G401 (cell line): ENCODE results near the gene PLCD3. TPM values are rescaled to one million over a fixed set of nuclear protein-coding genes. Genes with fewer than 3 reads are reported as not detected.
A peak's percentile ranks its signal among the peaks of the same experiment; 100 is the strongest.

Source experiments
- DNase-seq: peaks from one replicate; pipeline ENCODE4 v3.0.0-alpha.2; 2015; ENCODE audit warnings: low spot score
- in situ Hi-C: cut with HindIII; loops from 2 replicates; pipeline ENCODE4 v1.10.0; 2016; ENCODE audit warnings: low sequenced_read_pairs, mixed read lengths
- total RNA-seq: library from RNA; depleted of rRNA; stranded (reverse); fragments of >200 nt; shearing (Covaris generic); gene quantifications from 2 replicates; pipeline ENCODE4 v1.2.3, GENCODE V29; 2014

The PLCD3 gene
- total RNA-seq, 1 experiment from 2014 or later = 86.2 TPM

DNA sequence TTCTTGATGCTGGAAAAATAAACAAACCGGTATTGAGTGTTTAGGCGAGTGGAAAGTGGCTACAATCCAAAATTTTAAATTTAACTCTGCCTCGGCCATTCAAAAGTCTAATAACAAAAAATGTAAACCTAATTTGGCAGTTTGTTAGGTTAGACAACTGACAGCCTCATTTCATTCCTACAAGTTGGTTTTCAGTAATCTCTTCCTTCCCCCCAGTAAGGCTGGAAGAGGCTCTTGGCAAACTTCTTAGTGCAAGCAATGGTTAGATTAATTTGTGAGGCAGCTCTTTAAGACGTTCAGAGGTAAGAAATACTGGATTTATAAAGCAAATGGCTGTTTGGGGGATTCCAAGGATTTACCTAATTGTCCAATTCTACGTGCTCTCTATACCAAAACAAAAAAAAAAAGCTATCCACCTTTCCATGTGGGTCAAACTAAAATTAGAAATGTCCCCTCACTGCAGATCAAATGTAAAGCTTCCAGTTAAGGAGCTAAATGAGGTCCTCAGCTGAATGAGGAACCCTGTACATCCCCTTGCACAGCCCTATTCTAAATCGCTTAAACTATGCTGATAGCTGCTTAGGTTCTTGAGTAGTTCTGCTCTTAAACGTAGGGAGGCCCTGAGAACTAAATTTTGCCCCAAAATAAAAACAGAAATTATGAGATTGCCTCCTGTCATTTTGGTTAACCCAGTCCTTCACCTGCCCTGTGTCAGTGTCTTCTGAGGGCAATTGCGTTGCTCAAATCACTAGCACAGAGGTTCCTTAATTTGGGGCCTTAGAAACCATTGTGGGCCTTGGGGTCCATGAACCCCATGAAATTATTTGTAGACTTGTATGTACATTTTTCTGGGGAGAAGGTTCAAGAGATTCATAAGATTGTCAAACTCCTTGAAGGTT, 18.8 kb upstream of the PLCD3 start:
- DNase-seq = peak; percentile 57

DNA sequence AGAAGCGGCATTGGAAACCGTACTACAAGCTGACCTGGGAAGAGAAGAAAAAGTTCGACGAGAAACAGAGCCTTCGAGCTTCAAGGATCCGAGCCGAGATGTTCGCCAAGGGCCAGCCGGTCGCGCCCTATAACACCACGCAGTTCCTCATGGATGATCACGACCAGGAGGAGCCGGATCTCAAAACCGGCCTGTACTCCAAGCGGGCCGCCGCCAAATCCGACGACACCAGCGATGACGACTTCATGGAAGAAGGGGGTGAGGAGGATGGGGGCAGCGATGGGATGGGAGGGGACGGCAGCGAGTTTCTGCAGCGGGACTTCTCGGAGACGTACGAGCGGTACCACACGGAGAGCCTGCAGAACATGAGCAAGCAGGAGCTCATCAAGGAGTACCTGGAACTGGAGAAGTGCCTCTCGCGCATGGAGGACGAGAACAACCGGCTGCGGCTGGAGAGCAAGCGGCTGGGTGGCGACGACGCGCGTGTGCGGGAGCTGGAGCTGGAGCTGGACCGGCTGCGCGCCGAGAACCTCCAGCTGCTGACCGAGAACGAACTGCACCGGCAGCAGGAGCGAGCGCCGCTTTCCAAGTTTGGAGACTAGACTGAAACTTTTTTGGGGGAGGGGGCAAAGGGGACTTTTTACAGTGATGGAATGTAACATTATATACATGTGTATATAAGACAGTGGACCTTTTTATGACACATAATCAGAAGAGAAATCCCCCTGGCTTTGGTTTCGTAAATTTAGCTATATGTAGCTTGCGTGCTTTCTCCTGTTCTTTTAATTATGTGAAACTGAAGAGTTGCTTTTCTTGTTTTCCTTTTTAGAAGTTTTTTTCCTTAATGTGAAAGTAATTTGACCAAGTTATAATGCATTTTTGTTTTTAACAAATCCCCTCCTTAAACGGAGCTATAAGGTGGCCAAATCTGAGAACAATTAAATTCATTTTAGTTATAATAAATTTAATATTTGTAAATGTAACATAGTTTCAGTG, 17.7 kb upstream of the PLCD3 start:
- DNase-seq = peak; percentile 68
- in situ Hi-C loops = no loop called here

More for the DNA sequence above, 18.8 kb upstream of the PLCD3 start:
- in situ Hi-C loops = no loop called here

DNA sequence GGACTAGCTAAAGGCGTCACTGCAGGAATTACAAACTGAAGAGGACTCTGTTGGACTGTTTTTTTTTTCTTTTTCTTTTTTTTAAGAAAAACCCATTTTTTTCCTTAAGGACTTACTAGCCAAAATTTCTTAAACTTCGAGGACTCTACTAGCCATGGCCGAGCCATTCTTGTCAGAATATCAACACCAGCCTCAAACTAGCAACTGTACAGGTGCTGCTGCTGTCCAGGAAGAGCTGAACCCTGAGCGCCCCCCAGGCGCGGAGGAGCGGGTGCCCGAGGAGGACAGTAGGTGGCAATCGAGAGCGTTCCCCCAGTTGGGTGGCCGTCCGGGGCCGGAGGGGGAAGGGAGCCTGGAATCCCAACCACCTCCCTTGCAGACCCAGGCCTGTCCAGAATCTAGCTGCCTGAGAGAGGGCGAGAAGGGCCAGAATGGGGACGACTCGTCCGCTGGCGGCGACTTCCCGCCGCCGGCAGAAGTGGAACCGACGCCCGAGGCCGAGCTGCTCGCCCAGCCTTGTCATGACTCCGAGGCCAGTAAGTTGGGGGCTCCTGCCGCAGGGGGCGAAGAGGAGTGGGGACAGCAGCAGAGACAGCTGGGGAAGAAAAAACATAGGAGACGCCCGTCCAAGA, 16.8 kb upstream of the PLCD3 start:
- DNase-seq = peak; percentile 87

DNA sequence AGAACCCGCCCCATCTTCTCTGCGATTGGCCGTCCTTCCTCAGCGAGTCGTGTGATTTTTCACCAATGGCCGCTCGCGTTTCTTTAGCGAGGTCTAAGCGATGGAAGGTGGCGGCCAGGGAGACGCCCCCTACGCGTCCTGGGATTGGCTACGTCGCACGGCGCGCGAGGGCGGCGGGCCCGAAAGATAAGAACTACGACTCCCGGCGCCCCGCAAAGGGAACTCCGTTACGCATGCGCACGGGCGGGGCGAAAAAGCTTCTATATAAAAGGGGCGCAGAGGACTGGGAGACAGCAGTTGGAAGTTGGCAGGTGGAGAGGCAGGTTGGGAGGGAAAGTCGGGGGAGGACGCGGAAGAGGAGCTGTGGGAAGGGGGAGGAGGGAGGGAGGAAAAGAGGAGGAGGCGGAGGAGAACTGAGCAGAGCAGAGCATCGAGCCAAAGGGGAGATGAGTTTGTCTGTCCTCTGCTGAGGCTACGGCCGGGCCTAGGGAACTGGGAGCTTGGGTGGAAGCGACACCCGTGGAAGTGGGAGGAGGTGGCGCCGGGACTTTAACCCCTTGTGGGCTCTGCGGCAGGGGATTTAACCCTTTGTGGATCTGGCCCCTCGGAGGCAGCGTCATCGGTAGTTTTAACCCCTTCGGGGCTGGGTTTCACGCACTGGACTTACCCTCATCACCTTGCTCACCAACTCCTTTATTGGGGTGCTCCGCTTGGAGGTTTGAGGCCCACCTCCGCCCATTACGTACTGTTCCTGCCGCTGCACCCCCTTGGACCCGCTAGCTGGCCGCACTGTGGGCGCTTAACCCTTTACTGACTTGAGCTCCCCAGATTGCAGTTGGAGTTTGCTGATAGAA, 16.1 kb upstream of the PLCD3 start, which contains the start of gene HEXIM1:
TSS of gene HEXIM1 (plus strand) at position 293 of the 854 bp plus-strand sequence. CDS start 716 bp downstream, outside the sequence.
- peak; percentile 100 for DNase-seq
- in situ Hi-C loops = no loop called here

More for the DNA sequence above, 16.8 kb upstream of the PLCD3 start:
- in situ Hi-C loops = no loop called here

- in situ Hi-C loops = no loop called here
- peak; percentile 94 for DNase-seq
Observed at GRCh38 chr17:45147581-45148182, 15.4 kb upstream of the PLCD3 start.

GRCh38 chr17:45146890-45147580, 14.7 kb upstream of the PLCD3 start:
- in situ Hi-C loops = no loop called here

DNA sequence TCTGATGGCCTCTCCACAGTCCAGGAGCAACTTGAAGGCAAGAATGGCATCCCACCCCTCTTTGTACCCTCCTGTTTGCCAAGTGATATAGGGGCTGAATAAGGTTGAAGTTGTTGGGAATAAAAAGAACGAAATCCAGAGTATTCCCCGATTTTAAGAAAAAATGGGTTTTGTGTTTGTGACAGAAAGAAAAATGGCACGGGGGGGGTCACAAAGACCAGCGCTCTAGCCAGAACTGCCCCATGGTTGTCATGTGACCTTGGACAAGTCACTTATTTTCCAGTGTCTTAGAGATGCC, 14.2 kb upstream of the PLCD3 start:
- in situ Hi-C loops = no loop called here
- no peak for DNase-seq

More at GRCh38 chr17:45146890-45147580, 14.7 kb upstream of the PLCD3 start:
- DNase-seq = peak; percentile 40

DNA sequence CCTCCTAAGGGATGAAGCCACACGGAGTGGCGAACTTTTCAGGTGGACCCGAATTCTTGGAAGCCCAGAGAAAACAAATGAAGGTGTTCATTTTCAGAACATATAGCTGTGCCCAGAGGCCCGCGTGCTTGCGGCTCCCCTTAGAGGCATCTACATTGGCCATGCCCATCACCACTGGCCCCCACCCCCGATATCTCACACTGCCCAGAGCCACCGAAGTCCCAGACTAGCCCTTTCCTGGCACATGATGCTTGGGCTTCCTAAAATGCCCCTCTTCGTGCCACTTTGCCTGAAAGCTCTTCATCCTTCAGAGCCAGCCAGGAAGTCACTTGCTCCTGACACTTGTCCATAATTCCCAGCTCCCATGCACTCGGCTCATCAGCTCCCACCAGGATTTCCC, 13.9 kb upstream of the PLCD3 start:
- in situ Hi-C loops = no loop called here
- DNase-seq = no peak

DNA sequence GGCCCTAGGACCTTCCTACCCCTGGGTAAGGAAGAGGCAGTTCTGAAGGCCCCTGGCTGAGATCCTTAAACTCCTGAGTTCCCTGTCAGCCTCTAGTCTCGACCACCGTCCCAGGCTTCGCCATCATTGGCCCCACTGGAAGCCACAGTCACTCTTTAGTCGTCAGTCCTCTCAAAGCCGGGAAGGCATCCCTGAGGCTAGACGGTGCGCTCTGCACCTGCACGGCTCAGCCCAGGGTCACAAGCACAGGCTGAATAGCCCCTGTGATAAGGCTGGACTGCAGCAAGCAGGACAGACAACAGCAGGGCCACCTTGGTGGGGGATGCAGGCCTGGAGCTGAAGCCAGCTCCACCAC, 12.7 kb upstream of the PLCD3 start:
- no peak for DNase-seq
- in situ Hi-C loops = no loop called here

GRCh38 chr17:45144199-45145034, 12.1 kb upstream of the PLCD3 start:
- peak; percentile 50 for DNase-seq
- in situ Hi-C loops = no loop called here

DNA sequence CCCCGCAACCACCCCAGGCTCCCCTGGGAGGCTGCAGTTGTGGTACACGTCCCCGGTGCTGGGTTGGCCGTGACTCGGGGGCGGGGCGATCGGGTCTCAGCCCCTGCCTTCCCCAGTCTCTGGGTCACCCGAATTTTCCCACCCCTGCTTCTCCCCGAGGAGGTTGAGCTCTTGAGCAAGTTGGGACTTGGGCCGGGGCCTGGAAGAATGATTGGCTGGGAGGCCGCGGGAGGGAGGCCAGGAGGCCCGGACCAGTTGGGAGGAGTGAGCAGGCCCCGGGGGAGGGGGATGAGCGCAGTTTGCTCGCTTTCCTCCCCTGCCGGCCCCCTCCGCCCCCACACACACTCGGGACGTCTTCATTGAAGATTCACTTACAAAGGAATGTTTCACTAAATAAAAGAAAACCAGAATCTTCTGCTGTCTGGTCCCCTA, 11.5 kb upstream of the PLCD3 start:
- DNase-seq = peak; percentile 70
- in situ Hi-C loops = no loop called here

GRCh38 chr17:45143094-45143670, 10.9 kb upstream of the PLCD3 start:
- in situ Hi-C loops = no loop called here
- DNase-seq = no peak

DNA sequence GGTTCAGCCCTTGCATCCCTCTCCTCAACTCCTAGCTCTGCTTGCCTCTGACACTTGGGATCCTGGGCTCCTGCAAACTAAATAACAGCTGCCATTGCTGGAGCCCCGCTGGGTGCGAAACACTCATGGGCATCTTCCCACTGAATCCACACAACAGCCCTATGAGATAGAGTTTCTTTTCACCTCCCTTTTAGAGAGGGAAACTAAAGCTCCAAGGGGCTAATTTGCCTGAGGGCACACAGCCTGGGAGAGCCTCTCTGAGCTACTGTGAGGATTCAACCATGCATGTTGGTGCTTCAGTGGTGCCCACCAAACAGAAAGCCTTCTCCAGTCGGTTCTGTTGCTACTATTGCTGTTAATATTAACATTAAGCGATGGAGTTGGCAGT, 7.2 kb upstream of the PLCD3 start:
- in situ Hi-C loops = no loop called here
- DNase-seq = no peak

- in situ Hi-C loops = no loop called here
- DNase-seq = no peak
Observed at GRCh38 chr17:45138911-45139532, 6.7 kb upstream of the PLCD3 start.

DNA sequence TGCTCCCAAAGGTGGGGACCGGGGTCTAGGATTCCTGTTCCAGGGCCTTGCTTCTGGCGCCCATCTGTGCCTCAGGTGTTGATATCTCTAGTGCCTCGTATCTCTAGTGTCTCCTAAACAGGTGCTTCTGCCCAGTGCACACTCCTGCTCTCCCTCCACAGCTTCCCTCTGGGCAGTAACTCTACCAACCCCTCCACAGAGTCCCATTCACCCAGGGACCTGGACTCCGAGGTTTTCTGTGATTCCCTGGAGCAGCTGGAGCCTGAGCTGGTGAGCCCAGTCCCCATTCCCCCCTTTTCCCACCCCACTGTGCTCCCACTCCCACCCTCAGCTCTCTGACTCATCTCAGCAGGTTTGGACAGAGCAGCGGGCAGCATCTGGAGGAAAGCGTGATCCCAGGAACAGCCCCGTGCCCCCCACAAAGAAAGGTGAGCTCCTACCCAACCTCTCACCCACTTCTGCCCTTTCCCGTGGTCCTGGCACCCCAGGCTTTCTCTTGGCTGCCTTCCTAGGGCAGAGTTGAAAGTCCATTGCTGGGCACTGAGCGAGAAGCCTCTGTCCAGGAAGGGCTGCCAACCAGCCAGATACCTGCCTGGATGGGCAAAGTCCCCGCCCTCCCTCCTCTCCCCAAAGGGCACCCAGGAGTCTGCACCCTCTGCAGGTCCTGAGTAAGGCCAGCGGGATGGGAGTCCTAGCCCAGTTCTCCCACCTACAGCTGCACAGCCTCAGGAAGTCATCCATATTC, 5.4 kb upstream of the PLCD3 start:
- DNase-seq = no peak
- in situ Hi-C loops = no loop called here
